ENCODE measurements around the gene UFC1.

Gene UFC1

GRCh38 chr1:161171191-161171590 is 17.4 kb downstream of the UFC1 start:
- no peak for DNase-seq (ENCODE audit: low read depth, low spot score)

DNA sequence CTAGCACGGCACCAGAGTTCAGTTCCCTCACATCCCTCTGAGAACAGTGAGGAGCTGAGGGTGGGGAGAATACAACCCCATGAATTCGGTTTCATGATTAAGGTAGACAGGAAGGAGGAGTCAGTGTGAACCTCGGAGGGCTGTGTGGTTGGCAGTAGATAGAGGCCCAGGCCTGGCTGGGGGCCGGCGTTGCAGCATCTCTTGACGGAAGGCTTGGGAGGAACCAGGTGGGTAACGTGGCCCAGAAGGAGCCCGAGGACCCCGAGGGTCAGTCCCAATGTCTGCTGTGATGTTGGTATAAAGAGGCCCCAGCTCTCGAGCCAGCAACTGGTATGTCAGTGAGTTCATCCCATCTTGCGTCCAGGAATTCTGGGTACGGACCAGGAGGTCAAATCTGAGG is 17.9 kb downstream of the UFC1 start:
- DNase-seq (ENCODE audit: low read depth, low spot score): no peak

DNA sequence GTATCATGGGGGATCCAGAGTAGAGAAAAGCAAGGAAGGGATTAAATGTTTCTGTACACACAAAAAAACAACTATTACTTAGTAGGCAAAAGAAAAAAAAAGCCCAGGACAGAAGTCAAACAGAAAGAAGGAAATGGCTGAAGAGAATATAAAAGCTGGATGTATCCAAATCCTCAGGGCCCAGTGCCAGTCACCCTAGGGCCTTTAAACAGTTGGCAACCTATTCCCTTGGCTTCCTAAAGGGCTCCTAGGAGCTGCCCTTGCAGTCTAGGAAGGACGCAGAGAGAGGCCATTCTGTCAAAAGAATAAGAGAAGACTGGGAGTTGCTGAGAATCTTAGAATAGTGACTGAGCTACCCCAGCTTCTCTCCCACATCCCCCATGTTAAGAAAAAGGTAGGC is 18.6 kb downstream of the UFC1 start:
- DNase-seq (ENCODE audit: low read depth, low spot score): no peak

- no peak for DNase-seq (ENCODE audit: low read depth, low spot score)
Measured at GRCh38 chr1:161172776-161173376, 19.1 kb downstream of the UFC1 start.

GRCh38 chr1:161173711-161174110 is 19.9 kb downstream of the UFC1 start:
- no peak for DNase-seq (ENCODE audit: low read depth, low spot score)

GRCh38 chr1:161174911-161175310 is 21.1 kb downstream of the UFC1 start:
- DNase-seq (ENCODE audit: low read depth, low spot score): no peak

GRCh38 chr1:161175771-161176453 is 22.1 kb downstream of the UFC1 start:
- no peak for DNase-seq (ENCODE audit: low read depth, low spot score)

DNA sequence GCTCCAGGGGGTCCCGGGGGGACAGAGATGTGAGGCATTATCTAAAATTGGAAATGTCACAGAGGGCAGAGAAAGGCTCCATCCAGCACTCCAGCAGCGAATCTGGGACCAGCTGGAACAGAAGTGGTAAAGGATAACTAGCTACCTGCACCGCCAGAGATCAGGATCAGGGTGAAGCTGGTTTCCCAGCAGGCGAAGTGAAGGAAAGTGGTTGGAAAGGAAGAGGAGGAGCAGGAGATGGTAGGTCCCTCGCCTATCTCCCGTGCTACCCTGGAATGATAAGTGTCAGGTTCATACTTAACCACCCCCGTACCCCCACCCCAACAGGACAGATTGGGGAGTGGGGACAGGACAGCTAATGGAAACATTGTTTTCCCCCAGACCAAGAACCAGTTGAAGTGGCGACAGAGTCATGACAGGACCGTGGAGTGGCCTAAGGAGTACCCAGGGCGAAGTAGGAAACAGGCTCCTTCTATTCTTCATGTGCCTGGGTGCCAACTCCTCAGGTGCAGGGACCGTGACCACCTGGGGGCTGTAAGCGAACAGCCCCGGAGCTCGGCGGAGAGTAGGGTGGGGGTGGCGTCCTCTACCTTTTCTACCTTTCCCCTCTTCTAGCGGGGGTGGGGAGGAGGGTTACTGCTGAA is 22.8 kb downstream of the UFC1 start:
- DNase-seq (ENCODE audit: low read depth, low spot score): no peak

DNA sequence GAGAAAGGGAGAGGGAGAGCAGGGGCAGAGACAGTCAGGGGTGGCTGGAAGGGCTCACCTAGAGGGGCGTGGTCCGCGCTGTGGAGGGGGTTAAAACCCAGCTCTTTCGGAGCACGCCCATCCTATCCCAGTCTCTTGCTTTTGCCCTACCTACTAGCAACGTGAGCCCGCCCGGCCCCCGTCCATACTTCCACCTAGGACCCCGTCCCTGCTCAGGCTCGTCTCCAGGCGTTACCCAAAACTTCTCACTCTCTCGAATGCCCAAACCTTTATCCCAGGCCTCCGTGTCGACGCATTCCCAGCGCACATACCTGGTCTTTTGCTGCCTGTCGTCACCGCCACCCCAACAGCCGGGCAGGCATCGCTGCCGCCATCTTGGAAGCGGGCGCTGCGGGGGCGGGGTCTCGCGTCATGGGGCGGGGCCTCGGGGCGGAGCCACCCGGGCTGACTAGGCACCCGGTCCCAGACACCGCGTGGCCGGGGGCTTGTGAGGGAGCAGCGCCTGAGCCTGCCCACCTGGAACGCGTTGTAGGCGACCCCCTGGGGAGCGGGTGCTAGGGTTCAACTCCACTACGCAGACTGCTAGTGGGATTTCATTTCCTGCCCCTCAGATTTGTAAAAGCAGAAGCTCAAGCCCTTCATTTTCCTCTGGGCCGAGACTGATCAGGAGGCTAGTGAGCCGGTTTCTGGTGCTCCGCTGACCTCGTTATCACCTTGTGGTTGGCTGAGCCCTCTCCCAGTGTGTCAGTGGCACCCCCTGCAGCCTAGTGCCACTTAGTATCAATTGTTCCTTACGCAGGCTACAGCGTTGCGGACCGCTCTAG is 23.5 kb downstream of the UFC1 start, which contains the start of gene B4GALT3:
B4GALT3 (minus strand) TSS at position 396 of the 824 bp plus-strand sequence. CDS start 1,447 bp downstream, outside the sequence.
- no peak for DNase-seq (ENCODE audit: low read depth, low spot score)

DNA sequence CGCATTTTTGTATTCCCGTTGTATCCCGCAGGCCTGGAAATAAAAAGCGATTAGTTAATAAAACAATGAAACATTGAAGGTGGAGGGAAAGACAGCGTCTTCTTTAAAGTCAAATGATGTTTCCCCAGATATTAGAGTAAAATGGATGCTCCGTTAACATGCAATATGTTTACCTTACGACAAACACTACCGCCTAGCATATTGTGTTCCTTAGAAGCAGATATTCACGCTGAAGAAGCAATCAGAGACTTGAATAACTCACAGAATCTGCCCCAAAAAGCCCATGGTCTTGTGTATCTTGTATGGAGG is 24.1 kb downstream of the UFC1 start:
- no peak for DNase-seq (ENCODE audit: low read depth, low spot score)

- DNase-seq (ENCODE audit: low read depth, low spot score): no peak
Measured at GRCh38 chr1:161179698-161180097, 25.9 kb downstream of the UFC1 start.

- DNase-seq (ENCODE audit: low read depth, low spot score): no peak
Measured at GRCh38 chr1:161180639-161181038, 26.9 kb downstream of the UFC1 start.

GRCh38 chr1:161182214-161182613 is 28.4 kb downstream of the UFC1 start:
- no peak for DNase-seq (ENCODE audit: low read depth, low spot score)

GRCh38 chr1:161185282-161185682 is 31.5 kb downstream of the UFC1 start:
- DNase-seq (ENCODE audit: low read depth, low spot score): no peak

- no peak for DNase-seq (ENCODE audit: low read depth, low spot score)
Measured at GRCh38 chr1:161185732-161186311, 32.0 kb downstream of the UFC1 start.

DNA sequence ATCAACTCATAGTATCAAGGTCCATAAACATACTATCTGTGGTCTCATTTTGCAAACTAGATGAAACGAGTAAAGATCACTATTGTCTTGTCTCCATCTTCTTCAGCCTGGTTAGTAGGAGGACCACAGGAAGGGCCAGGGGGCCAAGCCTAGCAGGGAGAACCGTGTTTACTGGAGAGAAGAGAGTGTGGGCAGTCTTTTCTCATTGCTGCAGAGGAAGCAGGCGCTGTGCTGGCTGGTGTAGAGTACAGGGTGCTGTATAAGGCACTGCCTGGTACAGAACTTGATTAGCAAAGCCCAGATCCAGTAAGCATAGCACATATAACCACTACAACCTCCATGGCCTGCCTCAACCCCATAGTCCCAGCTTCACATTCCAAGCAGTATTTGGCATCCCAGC is 33.5 kb downstream of the UFC1 start:
- no peak for DNase-seq (ENCODE audit: low read depth, low spot score)

GRCh38 chr1:161188381-161188780 is 34.6 kb downstream of the UFC1 start:
- DNase-seq (ENCODE audit: low read depth, low spot score): no peak

- no peak for DNase-seq (ENCODE audit: low read depth, low spot score)
Measured at GRCh38 chr1:161189036-161189435, 35.3 kb downstream of the UFC1 start.

DNA sequence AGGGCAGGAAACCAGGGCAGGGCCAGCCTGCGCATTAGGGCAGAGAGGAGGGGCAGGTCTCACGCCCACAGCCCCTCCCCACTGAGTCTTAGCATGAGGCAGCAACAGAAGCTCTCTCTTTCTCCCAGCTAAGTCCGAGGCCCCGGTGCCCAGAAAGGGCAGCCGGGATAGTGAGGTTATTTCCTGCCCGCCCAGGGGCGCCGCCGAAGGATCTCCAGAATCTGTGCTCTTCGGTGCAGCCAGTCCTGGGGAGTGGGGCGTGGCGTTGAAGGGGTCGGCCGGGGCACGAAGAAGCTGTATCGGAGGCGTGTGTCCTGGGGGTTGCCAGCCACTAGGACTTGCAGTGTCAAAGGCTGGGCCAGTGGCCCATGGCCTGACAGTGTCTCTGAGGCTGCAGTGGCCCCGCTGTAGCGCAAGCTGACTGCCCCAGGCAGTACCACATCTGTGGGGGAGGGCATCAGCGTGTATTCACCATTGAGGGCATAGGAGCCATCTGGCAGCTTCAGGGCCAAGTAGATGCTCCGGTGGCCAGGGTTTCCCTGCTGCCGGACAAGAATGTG is 37.3 kb downstream of the UFC1 start:
- DNase-seq (ENCODE audit: low read depth, low spot score): no peak

- no peak for DNase-seq (ENCODE audit: low read depth, low spot score)
Measured at GRCh38 chr1:161191971-161192370, 38.2 kb downstream of the UFC1 start.

Data from smooth muscle cell of the brain vasculature (primary cell).